Measurements from ENCODE around the gene DHX57. TPM values are rescaled to one million over a fixed set of nuclear protein-coding genes. Genes with fewer than 3 reads are reported as not detected.
A peak's percentile ranks its signal among the peaks of the same experiment; 100 is the strongest.

The DHX57 gene
- total RNA-seq, 1 experiment from 2014 or later, result 9.6 TPM

DNA sequence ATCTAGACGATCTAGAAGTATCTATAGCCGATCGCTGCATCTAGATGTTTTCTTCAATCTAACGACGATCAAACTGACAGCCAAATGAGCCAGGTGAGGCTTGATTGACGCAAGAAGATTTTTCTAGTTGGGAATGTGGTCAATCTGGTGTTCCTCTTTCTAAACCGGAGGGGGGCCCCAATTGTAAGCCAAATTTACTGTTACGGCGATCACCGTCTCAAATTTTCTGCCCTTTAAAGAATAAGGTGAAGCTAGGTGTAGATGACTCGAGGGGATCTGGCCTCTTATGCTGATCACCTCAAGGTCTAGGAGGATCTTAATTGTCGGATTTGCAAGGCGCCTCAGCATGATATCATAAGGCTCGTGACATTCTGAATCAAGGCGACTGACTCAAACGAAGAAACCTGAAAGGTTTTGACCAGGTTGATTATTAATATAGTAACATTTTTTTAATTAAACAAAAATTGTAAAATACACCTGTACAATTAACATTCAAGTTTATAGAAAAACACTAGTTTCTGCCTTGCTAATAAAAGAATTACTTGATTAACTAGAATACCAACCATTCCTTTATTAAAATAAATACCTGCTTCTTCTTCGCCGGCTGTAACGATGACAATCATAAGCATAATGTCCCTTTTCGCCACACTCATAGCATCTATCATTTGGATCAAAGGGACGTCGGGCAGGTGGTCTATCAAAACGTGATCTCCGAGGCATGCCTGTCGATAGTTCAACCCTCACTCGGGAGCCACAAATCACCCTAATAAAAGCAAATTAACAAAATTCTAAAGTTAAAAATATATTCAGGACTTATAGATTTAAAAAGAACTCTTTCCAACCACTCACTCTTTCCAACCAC lies 126.6 kb downstream of the DHX57 start:
- peak overlapping the region; percentile 79 for H3K4me3 ChIP-seq
- peaks cover 5% of the 10 kb centered on the region for H3K4me1 ChIP-seq (replicated peaks)
- no peak overlapping the region for H3K27ac ChIP-seq
- no peaks in the 10 kb centered on the region for H3K9me3 ChIP-seq (replicated peaks)
- H3K36me3 ChIP-seq, result peaks cover 68% of the 10 kb centered on the region
- no peak for DNase-seq (ENCODE audit: low read depth in 1 of 2, low spot score in 2 of 2)
- H3K27me3 ChIP-seq (replicated peaks), result no peaks in the 10 kb centered on the region

DNA sequence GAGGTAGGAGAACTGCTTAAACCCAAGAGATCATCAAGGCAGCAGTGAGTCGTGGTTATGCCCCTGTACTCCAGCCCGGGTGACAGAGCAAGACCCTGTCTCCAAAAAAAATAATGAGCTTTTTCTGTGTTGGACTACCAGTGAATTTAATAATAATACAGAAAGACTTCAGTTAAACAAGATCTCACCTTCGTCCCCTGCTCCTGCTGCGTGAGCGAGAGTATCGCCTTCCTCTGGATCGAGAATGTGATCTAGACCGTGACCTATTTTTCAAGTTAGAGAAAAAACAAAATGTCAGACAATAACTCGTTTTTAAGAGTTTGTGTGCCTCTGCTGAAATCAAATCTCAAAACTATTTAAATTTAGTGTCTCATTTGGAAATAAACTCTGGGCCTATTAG lies 127.3 kb downstream of the DHX57 start:
- Histone ChIP-seq H3K9me3 (replicated peaks) (no peaks in the 10 kb centered on the region), H3K27ac (no peak overlapping the region), H3K27me3 (replicated peaks) (no peaks in the 10 kb centered on the region), H3K4me3 (no peak overlapping the region), H3K4me1 (replicated peaks) (peaks cover 5% of the 10 kb centered on the region), H3K36me3 (peaks cover 76% of the 10 kb centered on the region)
- no peak for DNase-seq (ENCODE audit: low read depth in 1 of 2, low spot score in 2 of 2)

DNA sequence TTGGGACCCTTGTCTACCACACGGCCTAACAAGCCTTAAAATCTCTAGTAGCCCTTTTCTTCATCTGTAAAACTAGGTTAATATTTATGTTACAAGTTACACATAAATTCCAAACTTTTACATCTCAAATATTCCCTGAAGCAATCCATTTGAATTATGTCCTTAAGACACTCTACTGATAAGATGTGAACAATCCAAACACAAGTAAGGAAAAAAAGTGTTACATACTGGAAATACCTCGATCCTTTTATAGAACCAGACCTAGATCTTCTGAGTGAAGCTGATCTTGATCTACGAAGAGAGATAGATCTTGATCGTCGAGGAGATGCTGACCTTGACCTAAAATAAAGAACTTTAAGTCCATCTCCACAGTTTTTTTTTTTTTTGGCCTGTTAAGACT lies 127.9 kb downstream of the DHX57 start:
- DNase-seq (ENCODE audit: low read depth in 1 of 2, low spot score in 2 of 2), result no peak
- H3K9me3 ChIP-seq (replicated peaks), result no peaks in the 10 kb centered on the region
- peaks cover 5% of the 10 kb centered on the region for H3K4me1 ChIP-seq (replicated peaks)
- H3K27ac ChIP-seq, result no peak overlapping the region
- peaks cover 82% of the 10 kb centered on the region for H3K36me3 ChIP-seq
- H3K4me3 ChIP-seq, result no peak overlapping the region
- no peaks in the 10 kb centered on the region for H3K27me3 ChIP-seq (replicated peaks)

Other genes starting within 250 kb of the DHX57 start
- 5.3 and 8.2 TPM in 2 replicates for gene GALM, start 209.8 kb downstream of the DHX57 start, total RNA-seq (2014; rRNA removed; shearing (Covaris generic))
- 275 and 427 TPM in 2 replicates for gene SRSF7, start 124.6 kb downstream of the DHX57 start, total RNA-seq (2014; rRNA removed; shearing (Covaris generic))
- 14.8 and 16.4 TPM in 2 replicates for gene GEMIN6, start 97.7 kb downstream of the DHX57 start, total RNA-seq (2014; rRNA removed; shearing (Covaris generic))
- gene MORN2, start within 50 bp of the DHX57 start, total RNA-seq (2014; rRNA removed; shearing (Covaris generic)), result 33.1 and 35.3 TPM in 2 replicates
- gene ARHGEF33, start 13.9 kb upstream of the DHX57 start, total RNA-seq (2014; rRNA removed; shearing (Covaris generic)), result not detected in 2 replicates
- gene SOS1, start 245.1 kb upstream of the DHX57 start, total RNA-seq (2014; rRNA removed; shearing (Covaris generic)), result 4.7 and 16.2 TPM in 2 replicates

Data from SJSA1 (cell line).